OCI-M1 (cell line): Measurements from ENCODE around the gene NCAPG2.

Source experiments
- DNase-seq: peaks from one replicate; lab custom pipeline; 2025; lab: John Stamatoyannopoulos, UW

Gene NCAPG2

GRCh38 chr7:158602041-158602440 lies 102.6 kb downstream of the NCAPG2 start:
- no peak for DNase-seq

GRCh38 chr7:158601090-158601489 lies 103.5 kb downstream of the NCAPG2 start:
- DNase-seq: no peak

- DNase-seq: no peak
Observed at GRCh38 chr7:158596745-158597144, 107.9 kb downstream of the NCAPG2 start.

- DNase-seq: no peak
Observed at GRCh38 chr7:158596309-158596708, 108.3 kb downstream of the NCAPG2 start.

- no peak for DNase-seq
Observed at GRCh38 chr7:158595068-158595467, 109.5 kb downstream of the NCAPG2 start.

- no peak for DNase-seq
Observed at GRCh38 chr7:158592541-158592940, 112.1 kb downstream of the NCAPG2 start.

GRCh38 chr7:158591944-158592343 lies 112.7 kb downstream of the NCAPG2 start:
- no peak for DNase-seq

- no peak for DNase-seq
Observed at GRCh38 chr7:158590181-158590530, 114.4 kb downstream of the NCAPG2 start.

GRCh38 chr7:158589653-158590052 lies 115.0 kb downstream of the NCAPG2 start:
- no peak for DNase-seq

- no peak for DNase-seq
Observed at GRCh38 chr7:158588878-158589442, 115.6 kb downstream of the NCAPG2 start.

GRCh38 chr7:158588085-158588877 lies 116.3 kb downstream of the NCAPG2 start:
- DNase-seq: no peak

GRCh38 chr7:158587162-158588084 lies 117.2 kb downstream of the NCAPG2 start, which contains the start of gene PTPRN2:
PTPRN2 (minus strand) TSS chr7:158587823.
- DNase-seq: no peak

GRCh38 chr7:158586499-158587161 lies 118.0 kb downstream of the NCAPG2 start:
- no peak for DNase-seq

GRCh38 chr7:158585721-158586498 lies 118.7 kb downstream of the NCAPG2 start:
- no peak for DNase-seq

- no peak for DNase-seq
Observed at GRCh38 chr7:158584407-158584806, 120.2 kb downstream of the NCAPG2 start.

- no peak for DNase-seq
Observed at GRCh38 chr7:158583810-158584209, 120.8 kb downstream of the NCAPG2 start.

- DNase-seq: no peak
Observed at GRCh38 chr7:158583143-158583542, 121.5 kb downstream of the NCAPG2 start.

- DNase-seq: peak; percentile 22
Observed at GRCh38 chr7:158582089-158582456, 122.5 kb downstream of the NCAPG2 start.

GRCh38 chr7:158581440-158582088 lies 123.0 kb downstream of the NCAPG2 start:
- DNase-seq: no peak
